ENCODE results near the gene PRKRA.

- TF ChIP-seq POLR2A (IDR thresholded peaks at IDR 0.05; ENCODE audit: low read depth, low read length) (no peak), CTCF (IDR thresholded peaks at IDR 0.05; ENCODE audit: extremely low read depth in 1 of 2, insufficient read depth in 1 of 2, low read depth in 1 of 2, low read length in 2 of 2) (no peak), MYC (IDR thresholded peaks at IDR 0.05; ENCODE audit: low read depth, low read length) (no peak), EZH2 (IDR thresholded peaks at IDR 0.05; ENCODE audit: borderline replicate concordance, low read depth, low read length, severe bottlenecking) (no peak), POLR2AphosphoS5 (IDR thresholded peaks at IDR 0.05; ENCODE audit: insufficient read depth, low read depth, low read length) (no peak), MAX (IDR thresholded peaks at IDR 0.05; ENCODE audit: insufficient read depth, insufficient read length) (no peak), JUN (IDR thresholded peaks at IDR 0.05; ENCODE audit: borderline replicate concordance, insufficient read depth, insufficient read length, low read depth) (no peak)
Measured at GRCh38 chr2:178452334-178452733, 1.4 kb upstream of the PRKRA start.

Measured in endothelial cell of umbilical vein (primary cell).